VCaP (cell line): Measurements from ENCODE around the gene SV2B.

Source experiments
- H3K27ac ChIP-seq: fragments of 450-650 bp; 2 replicates; pipeline ENCODE4 v1.5.1; 2017
- TF ChIP-seq, protein P1 (sequence below): fragments of 450-650 bp; conservative IDR thresholded peaks from 2 replicates; pipeline ENCODE4 v1.5.1; 2017; ENCODE audit warnings: mild to moderate bottlenecking, moderate library complexity

The SV2B gene

DNA sequence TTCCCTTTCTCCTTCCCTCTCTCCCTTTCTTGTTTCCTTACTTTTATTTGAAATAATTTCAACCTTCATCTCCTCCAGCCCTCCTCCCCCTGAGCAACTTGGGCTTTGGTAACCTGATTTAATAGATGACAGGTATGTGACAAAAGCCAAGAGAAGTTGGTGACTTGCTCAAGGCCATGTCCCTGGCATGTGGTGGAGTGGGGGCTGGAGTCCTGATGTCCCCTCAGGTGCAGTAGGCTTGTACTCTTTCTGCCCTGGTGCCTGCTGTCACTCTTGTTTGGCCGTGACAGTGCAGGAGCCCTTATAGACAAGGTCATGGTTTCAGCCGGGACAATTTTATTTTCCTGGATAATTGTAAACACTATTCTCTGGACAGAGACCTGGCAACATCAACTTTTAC, 152.7 kb downstream of the SV2B start:
- TF ChIP-seq, protein P1, sequence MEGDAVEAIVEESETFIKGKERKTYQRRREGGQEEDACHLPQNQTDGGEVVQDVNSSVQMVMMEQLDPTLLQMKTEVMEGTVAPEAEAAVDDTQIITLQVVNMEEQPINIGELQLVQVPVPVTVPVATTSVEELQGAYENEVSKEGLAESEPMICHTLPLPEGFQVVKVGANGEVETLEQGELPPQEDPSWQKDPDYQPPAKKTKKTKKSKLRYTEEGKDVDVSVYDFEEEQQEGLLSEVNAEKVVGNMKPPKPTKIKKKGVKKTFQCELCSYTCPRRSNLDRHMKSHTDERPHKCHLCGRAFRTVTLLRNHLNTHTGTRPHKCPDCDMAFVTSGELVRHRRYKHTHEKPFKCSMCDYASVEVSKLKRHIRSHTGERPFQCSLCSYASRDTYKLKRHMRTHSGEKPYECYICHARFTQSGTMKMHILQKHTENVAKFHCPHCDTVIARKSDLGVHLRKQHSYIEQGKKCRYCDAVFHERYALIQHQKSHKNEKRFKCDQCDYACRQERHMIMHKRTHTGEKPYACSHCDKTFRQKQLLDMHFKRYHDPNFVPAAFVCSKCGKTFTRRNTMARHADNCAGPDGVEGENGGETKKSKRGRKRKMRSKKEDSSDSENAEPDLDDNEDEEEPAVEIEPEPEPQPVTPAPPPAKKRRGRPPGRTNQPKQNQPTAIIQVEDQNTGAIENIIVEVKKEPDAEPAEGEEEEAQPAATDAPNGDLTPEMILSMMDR, result no peak

DNA sequence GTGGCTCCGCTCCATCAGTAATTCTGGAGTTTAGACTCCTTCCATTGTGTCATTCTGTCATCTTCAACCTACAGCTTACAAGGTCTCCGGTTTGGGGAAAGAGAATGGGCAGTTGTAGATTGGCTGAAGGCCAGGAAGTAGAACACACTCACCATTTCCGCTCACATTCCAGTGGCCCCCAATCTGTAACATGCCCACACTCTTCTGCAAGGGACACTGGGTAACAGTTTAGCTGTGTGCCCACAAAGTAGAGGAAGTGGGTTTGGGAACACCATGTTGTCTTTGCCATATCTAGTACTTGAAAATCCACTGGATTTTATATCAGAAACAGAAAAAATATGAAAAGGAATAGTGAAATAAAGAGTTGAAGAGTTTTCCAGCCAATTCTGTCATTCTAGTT, 153.5 kb downstream of the SV2B start:
- TF ChIP-seq, protein P1, result no peak
- H3K27ac ChIP-seq, result no peak overlapping the region

More for the DNA sequence above, 152.7 kb downstream of the SV2B start:
- H3K27ac ChIP-seq, result no peak overlapping the region

DNA sequence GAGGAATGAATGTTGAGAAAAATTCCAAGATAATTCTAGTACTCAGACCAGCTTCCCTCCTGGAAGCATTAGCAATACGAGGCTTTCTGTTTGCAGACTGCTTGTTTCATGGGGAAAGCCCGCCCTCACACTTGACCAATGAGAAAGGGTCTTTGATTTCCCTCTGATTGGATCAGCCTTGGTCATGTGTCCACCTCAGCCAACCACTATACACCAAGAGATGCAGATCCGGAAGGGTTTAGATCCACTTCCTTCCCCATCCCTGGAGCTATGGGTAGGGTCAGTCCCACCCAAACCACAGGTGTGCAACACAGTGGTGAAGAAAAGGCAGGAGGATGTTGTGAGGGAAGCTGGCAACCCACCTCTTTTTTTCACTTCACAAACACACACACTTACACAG, 154.7 kb downstream of the SV2B start:
- TF ChIP-seq, protein P1, result no peak
- H3K27ac ChIP-seq, result peak overlapping the region; percentile 94

DNA sequence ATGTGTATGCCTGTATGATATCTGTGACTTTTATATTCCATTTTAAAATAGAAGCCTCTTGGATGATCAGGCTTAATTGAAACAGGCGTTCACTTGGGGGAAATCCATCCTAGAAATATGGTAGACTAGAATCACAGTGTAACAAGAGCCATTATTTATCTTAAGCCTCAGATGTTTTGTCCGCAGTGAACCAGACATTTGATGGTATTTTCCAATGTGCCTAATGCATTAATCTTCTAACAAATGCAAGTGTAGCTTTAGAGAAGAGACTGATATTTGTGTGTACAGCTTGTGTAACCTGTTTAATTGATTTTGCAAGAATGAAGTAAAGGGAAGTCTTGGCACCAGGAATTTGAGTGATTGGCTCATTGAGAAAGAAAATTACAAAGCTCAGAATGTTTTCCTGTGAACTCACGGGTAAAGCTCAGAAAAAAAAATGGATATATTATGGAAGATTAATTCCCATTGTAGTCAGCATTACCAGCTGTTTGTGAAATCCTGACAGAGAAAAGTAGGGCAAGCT, 155.7 kb downstream of the SV2B start:
- H3K27ac ChIP-seq, result peak overlapping the region; percentile 94
- TF ChIP-seq, protein P1, result no peak

DNA sequence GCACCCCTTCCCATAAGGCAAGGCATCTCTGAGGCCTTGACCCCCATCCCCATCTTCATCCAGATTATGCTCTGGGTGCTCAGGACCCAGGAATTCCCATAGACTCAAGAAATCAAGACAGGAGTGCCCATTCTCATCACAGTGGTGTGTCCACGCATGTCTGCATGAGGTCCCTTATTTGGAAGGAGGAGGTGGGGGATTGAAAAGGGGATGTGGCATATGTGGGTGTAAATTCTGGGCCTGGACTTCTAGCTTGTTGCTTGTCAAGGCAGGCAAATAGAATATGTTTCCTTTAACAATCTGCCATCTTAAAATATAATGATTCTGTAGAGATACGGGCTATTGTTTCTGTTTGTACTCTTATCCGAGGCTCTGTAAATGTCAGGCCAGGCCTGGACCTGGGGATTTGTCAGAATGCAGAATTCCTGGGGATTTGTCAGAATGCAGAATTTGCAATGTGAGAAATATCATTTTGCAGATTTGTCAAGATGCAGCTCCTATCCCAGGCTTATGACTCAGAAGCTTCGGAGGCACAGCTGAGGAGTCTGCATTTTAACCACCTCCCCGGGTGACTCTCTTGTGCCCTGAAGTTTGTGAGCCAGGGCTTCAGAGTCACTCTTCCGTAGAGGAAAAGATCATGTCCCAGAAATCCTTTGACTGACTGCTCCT, 157.8 kb downstream of the SV2B start:
- H3K27ac ChIP-seq, result peak overlapping the region; percentile 94
- TF ChIP-seq, protein P1, result no peak

DNA sequence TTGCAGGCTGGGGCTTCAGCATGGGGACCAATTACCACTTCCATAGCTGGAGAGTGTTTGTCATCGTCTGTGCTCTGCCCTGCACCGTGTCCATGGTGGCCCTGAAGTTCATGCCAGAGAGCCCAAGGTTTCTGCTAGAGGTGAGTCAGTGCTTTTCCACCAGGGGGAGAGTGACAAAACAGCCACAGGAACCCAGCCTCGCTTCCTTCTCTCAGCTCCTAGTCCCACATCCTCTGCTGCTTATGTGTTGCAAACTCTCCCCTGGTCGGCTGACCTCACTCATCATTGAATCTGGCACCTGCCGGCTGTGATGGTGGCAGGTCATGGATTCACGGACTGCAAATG, 158.3 kb downstream of the SV2B start:
- H3K27ac ChIP-seq, result peak overlapping the region; percentile 94
- TF ChIP-seq, protein P1, result peak; percentile 13; the same call in 1 of the 2 replicates

DNA sequence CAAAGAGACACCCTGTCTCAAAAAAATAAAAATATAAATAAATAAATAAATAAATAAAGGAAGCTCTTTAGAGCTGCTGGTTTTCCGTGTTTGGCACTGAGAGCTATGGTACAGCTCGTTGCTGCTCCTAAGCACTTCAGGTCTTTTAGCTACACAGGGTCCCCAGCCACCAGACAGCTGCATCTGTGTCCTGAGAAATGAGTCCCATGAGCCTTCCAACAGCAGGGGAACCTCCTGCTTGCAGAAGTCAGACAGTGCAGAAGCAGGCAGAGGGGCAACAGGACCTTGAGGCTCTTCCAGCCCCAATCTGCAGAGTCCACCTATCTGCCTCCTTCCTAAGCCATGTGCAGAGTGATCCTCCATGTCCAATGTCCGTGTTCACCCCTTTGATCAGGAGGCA, 159.0 kb downstream of the SV2B start:
- TF ChIP-seq, protein P1, result no peak
- peak overlapping the region; percentile 94; the same call in 1 of the 2 replicates for H3K27ac ChIP-seq
